OCI-LY3 (cell line): ENCODE results near the gene SNRPF.

Experiments
- H2AFZ ChIP-seq: fragments of 200-600, 300-600 bp; shearing (Covaris generic); 2 replicates; pipeline ENCODE4 v1.6.0; 2014; ENCODE audit warnings: antibody characterized with exemption, low read depth, low read length
- H3K27ac ChIP-seq: fragments of 200-600, 300-600 bp; sonication (generic); 2 replicates; pipeline ENCODE4 v1.5.1; 2014; ENCODE audit warnings: mild to moderate bottlenecking, low read length, moderate library complexity, mixed read lengths
- H3K27me3 ChIP-seq: fragments of 200-600, 300-600 bp; sonication (generic); 2 replicates; pipeline ENCODE4 v1.6.1; 2014; ENCODE audit warnings: low read depth, low read length, mixed read lengths
- H3K36me3 ChIP-seq: fragments of 200-600, 300-600 bp; sonication (generic); replicated peaks from 2 replicates; pipeline ENCODE3; 2014; ENCODE audit warnings: low read depth, low read length, mixed read lengths
- H3K4me1 ChIP-seq: fragments of 300-600, 200-600 bp; sonication (generic); 2 replicates; pipeline ENCODE4 v1.6.1; 2014; ENCODE audit warnings: low read length, mixed read lengths
- H3K4me2 ChIP-seq: fragments of 200-600, 300-600 bp; sonication (generic); 2 replicates; pipeline ENCODE4 v1.6.1; 2014; ENCODE audit warnings: low read length, mixed read lengths
- H3K4me3 ChIP-seq: fragments of 300-600, 200-600 bp; sonication (generic); 2 replicates; pipeline ENCODE4 v1.5.1; 2014; ENCODE audit warnings: antibody characterized with exemption, mild to moderate bottlenecking, low read length, moderate library complexity
- H3K79me2 ChIP-seq: fragments of 300-600, 200-600 bp; shearing (Covaris generic); 2 replicates; pipeline ENCODE4 v1.6.1; 2014; ENCODE audit warnings: mild to moderate bottlenecking, low read length, mixed read lengths
- H3K9ac ChIP-seq: fragments of 300-600, 200-600 bp; shearing (Covaris generic); 2 replicates; pipeline ENCODE4 v1.6.0; 2014; ENCODE audit warnings: mild to moderate bottlenecking, low read length, moderate library complexity
- H3K9me3 ChIP-seq: fragments of 200-600, 300-600 bp; shearing (Covaris generic); 2 replicates; pipeline ENCODE4 v1.6.1; 2014; ENCODE audit warnings: low read length, mixed read lengths; ENCODE audit not compliant: insufficient read depth
- H4K20me1 ChIP-seq: fragments of 200-600, 300-600 bp; sonication (generic); 2 replicates; pipeline ENCODE4 v1.6.1; 2016; ENCODE audit warnings: low read length, mixed read lengths; ENCODE audit not compliant: insufficient read depth
- CTCF ChIP-seq: fragments of 200-600, 300-600 bp; sonication (generic); IDR thresholded peaks from 2 replicates; pipeline ENCODE4 v1.5.1; 2014; ENCODE audit warnings: antibody characterized with exemption, low read length, low read depth
- EZH2phosphoT487 ChIP-seq: fragments of 200-600 bp; shearing (Covaris generic); IDR thresholded peaks from 2 replicates; pipeline ENCODE4 v1.6.1; 2018; ENCODE audit warnings: antibody characterized with exemption, mixed run types, low read depth

SNRPF gene

GRCh38 chr12:95909871-95910270, 51.1 kb downstream of the SNRPF start:
- Histone ChIP-seq H3K27ac (no peak overlapping the region), H3K36me3 (no peaks in the 10 kb centered on the region), H2AFZ (no peak overlapping the region), H3K79me2 (no peaks in the 10 kb centered on the region), H3K4me3 (no peak overlapping the region), H3K27me3 (no peaks in the 10 kb centered on the region; the same call in 1 of the 2 replicates), H3K4me1 (no peaks in the 10 kb centered on the region), H3K9me3 (no peaks in the 10 kb centered on the region), H3K9ac (no peak overlapping the region), H3K4me2 (no peak overlapping the region), H4K20me1 (no peaks in the 10 kb centered on the region)
- no peak for TF ChIP-seq CTCF
- TF ChIP-seq EZH2phosphoT487, result no peak
